ENCODE data around the gene ZNF117. TPM values are rescaled to one million over a fixed set of nuclear protein-coding genes. Genes with fewer than 3 reads are reported as not detected.
"Not testable (repeated sequence)": the region's sequence is repeated elsewhere in the genome, so short reads cannot be mapped to it uniquely, and the experiment has no call there.

ZNF117 gene
- total RNA-seq = 6.4 TPM in 2 replicates

DNA sequence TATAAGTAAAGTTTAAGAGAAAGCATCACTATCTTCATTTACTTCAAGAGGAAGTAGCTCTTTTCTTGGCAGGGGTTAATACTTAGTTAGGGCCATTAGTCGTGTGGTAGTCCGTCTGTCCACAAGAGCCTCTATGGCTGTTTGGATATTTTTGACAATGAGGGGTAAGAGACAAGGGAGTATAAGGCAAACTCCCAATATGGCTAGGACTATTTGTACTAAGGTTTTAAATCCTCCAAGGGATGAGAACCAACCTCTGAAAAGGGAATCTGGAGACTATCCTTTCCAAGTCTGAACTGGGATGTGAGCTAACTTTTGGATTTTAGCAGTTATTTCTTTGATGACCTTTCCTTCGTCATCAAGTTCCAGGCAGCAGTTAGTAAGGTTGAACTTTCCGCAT is at the start of gene ZNF117:
ZNF117 (minus strand) TSS at position 101 of the 400 bp plus-strand sequence.
- Histone ChIP-seq H3K27me3 (ENCODE audit: control insufficient read depth, insufficient read depth, low read length) (no peaks in the 10 kb centered on the region), H3K4me3 (ENCODE audit: low read depth, low read length) (no peak within 1 kb of the TSS), H3K36me3 (ENCODE audit: control insufficient read depth, insufficient read depth, low read length) (no peaks in the 10 kb centered on the region)
- TF ChIP-seq, protein P1, sequence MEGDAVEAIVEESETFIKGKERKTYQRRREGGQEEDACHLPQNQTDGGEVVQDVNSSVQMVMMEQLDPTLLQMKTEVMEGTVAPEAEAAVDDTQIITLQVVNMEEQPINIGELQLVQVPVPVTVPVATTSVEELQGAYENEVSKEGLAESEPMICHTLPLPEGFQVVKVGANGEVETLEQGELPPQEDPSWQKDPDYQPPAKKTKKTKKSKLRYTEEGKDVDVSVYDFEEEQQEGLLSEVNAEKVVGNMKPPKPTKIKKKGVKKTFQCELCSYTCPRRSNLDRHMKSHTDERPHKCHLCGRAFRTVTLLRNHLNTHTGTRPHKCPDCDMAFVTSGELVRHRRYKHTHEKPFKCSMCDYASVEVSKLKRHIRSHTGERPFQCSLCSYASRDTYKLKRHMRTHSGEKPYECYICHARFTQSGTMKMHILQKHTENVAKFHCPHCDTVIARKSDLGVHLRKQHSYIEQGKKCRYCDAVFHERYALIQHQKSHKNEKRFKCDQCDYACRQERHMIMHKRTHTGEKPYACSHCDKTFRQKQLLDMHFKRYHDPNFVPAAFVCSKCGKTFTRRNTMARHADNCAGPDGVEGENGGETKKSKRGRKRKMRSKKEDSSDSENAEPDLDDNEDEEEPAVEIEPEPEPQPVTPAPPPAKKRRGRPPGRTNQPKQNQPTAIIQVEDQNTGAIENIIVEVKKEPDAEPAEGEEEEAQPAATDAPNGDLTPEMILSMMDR (IDR thresholded peaks at IDR 0.05; ENCODE audit: insufficient read depth, low read length, poor library complexity, severe bottlenecking) = no peak
- no peak for DNase-seq (ENCODE audit: low read depth)

GRCh38 chr7:65038767-65039166 is 47.9 kb upstream of the ZNF117 start:
- H3K27me3 ChIP-seq (ENCODE audit: control insufficient read depth, insufficient read depth, low read length); H3K36me3 ChIP-seq (ENCODE audit: control insufficient read depth, insufficient read depth, low read length); DNase-seq (ENCODE audit: low read depth): not testable (repeated sequence)
- peak overlapping the region; percentile 78 for H3K4me3 ChIP-seq (ENCODE audit: low read depth, low read length)

DNA sequence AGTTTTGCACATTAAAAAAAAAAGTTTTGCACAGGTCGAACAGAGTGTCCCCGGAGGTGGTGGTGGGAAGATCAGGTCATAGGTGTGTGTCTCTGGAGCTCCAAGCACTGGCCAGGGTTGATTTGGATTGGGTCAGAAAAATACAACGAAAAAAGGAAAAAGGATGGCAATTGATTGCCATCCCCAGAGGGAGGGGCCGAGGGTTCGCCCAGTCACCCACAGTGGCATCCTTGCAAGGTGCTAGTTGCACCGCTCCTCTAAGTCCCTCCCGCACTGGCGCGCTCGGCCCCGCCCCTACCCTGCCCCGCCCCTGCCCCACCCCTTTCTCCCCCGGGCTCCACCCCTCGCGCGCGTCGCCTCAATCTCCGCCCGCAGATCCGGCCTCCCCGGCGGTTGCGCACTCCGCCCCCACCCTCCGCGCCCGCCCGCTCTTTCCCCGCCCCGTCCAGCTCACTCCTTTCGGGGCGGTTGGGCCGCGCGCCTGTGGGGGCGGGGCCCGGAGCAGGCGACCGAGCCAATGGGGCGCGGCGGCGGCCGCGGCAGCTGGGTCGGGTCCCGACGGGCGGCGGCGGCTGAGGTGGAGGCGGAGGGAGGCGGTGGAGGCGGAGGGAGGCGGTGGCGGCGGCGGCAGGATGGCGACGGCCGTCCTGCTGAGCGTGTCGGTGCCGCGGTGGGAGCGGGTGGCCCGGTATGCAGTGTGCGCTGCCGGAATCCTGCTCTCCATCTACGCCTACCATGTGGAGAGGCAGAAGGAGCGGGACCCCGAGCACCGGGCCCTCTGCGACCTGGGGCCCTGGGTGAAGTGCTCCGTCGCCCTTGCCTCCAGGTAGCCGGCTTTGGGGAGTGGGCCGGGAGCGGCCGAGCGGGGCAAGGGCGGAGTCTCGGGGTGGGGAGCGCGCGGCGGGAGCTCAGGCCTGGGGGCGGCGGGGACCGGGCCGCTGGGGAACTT is 47.2 kb upstream of the ZNF117 start:
- Histone ChIP-seq H3K4me3 (ENCODE audit: low read depth, low read length) (peak overlapping the region; percentile 78), H3K27me3 (ENCODE audit: control insufficient read depth, insufficient read depth, low read length) (no peaks in the 10 kb centered on the region), H3K36me3 (ENCODE audit: control insufficient read depth, insufficient read depth, low read length) (no peaks in the 10 kb centered on the region)
- TF ChIP-seq, protein P1 (IDR thresholded peaks at IDR 0.05; ENCODE audit: insufficient read depth, low read length, poor library complexity, severe bottlenecking) = peak; percentile 1
- peak; percentile 23 for DNase-seq (ENCODE audit: low read depth)

- not testable (repeated sequence) for DNase-seq (ENCODE audit: low read depth); H3K4me3 ChIP-seq (ENCODE audit: low read depth, low read length); H3K36me3 ChIP-seq (ENCODE audit: control insufficient read depth, insufficient read depth, low read length); H3K27me3 ChIP-seq (ENCODE audit: control insufficient read depth, insufficient read depth, low read length)
Measured at GRCh38 chr7:65036526-65036925, 45.7 kb upstream of the ZNF117 start.

DNA sequence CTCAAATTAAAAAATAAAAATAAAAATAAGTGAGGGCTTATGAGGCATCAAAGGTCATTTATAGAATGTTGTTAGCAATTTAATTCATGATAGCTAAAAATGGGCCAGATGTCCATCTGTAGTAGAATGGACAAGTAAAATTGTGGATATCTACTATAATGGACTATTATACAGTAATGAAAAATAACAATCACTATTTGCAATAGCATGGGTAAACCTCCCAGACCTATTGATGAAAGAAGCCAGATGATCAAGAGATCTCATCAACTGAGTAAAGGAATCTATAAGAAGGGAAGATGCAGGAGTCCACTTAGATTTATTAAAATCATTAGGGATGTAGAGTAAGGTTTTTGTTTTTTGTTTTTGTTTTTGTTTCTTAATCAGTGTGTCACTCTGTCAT is 44.6 kb upstream of the ZNF117 start:
- H3K4me3 ChIP-seq (ENCODE audit: low read depth, low read length); DNase-seq (ENCODE audit: low read depth); H3K27me3 ChIP-seq (ENCODE audit: control insufficient read depth, insufficient read depth, low read length); H3K36me3 ChIP-seq (ENCODE audit: control insufficient read depth, insufficient read depth, low read length): not testable (repeated sequence)

DNA sequence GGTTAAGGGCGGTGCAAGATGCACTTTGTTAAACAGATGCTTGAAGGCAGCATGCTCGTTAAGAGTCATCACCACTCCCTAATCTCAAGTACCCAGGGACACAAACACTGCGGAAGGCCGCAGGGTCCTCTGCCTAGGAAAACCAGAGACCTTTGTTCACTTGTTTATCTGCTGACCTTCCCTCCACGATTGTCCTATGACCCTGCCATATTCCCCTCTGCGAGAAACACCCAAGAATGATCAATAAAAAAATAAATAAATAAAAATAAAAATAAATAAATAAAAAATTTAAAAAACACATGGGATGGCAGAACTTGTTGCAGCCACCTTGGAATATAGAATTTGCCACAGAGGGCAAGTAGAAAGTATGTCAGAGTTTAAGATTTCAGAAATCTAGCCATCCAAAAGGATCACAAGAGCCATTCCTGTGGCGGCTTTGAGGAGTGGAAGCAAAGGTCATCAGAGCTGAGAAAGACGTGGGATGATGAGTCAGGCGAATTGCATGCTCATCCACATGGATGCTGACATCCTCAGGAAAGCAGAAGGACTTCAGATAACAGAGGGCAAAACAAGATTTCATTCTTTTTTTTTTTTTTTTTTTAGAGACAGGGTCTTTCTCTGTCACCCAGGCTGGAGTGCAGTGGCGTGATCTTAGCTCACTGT is 43.4 kb upstream of the ZNF117 start:
- not testable (repeated sequence) for H3K27me3 ChIP-seq (ENCODE audit: control insufficient read depth, insufficient read depth, low read length); H3K4me3 ChIP-seq (ENCODE audit: low read depth, low read length); DNase-seq (ENCODE audit: low read depth); H3K36me3 ChIP-seq (ENCODE audit: control insufficient read depth, insufficient read depth, low read length)

DNA sequence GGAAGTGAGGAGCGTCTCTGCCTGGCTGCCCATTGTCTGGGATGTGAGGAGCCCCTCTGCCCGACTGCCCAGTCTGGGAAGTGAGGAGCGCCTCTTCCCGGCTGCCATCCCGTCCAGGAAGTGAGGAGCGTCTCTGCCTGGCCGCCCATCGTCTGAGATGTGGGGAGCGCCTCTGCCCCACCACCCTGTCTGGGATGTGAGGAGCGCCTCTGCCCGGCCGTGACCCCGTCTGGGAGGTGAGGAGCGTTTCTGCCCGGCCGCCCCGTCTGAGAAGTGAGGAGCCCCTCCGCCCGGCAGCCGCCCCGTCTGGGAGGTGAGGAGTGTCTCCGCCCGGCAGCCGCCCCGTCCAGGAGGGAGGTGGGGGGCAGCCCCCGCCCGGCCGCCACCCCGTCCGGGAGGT is 42.6 kb upstream of the ZNF117 start:
- H3K4me3 ChIP-seq (ENCODE audit: low read depth, low read length); DNase-seq (ENCODE audit: low read depth); H3K27me3 ChIP-seq (ENCODE audit: control insufficient read depth, insufficient read depth, low read length); H3K36me3 ChIP-seq (ENCODE audit: control insufficient read depth, insufficient read depth, low read length): not testable (repeated sequence)

- DNase-seq (ENCODE audit: low read depth); H3K36me3 ChIP-seq (ENCODE audit: control insufficient read depth, insufficient read depth, low read length); H3K4me3 ChIP-seq (ENCODE audit: low read depth, low read length); H3K27me3 ChIP-seq (ENCODE audit: control insufficient read depth, insufficient read depth, low read length): not testable (repeated sequence)
Measured at GRCh38 chr7:65025023-65025422, 34.2 kb upstream of the ZNF117 start.

GRCh38 chr7:65020978-65021377 is 30.1 kb upstream of the ZNF117 start:
- H3K27me3 ChIP-seq (ENCODE audit: control insufficient read depth, insufficient read depth, low read length); H3K36me3 ChIP-seq (ENCODE audit: control insufficient read depth, insufficient read depth, low read length); DNase-seq (ENCODE audit: low read depth); H3K4me3 ChIP-seq (ENCODE audit: low read depth, low read length): not testable (repeated sequence)

DNA sequence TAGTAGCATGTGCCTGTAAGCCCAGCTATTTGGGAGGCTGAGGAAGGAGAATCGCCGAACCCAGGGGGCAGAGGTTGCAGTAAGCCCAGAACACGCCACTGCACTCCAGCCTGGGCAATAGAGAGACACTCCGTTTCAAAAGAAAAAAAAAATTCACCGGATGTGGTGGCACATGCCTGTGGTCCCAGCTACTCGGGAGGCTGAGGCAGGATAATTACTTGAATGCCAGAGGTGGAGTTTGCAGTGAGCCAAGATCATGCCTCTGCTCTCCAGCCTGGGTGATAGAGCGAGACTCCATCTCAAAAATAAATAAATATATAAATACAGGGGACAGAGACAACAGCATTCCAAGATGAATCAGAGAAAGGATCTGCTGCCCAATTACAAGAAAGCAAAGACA is 19.0 kb upstream of the ZNF117 start:
- H3K27me3 ChIP-seq (ENCODE audit: control insufficient read depth, insufficient read depth, low read length); DNase-seq (ENCODE audit: low read depth); H3K36me3 ChIP-seq (ENCODE audit: control insufficient read depth, insufficient read depth, low read length); H3K4me3 ChIP-seq (ENCODE audit: low read depth, low read length): not testable (repeated sequence)

- not testable (repeated sequence) for H3K27me3 ChIP-seq (ENCODE audit: control insufficient read depth, insufficient read depth, low read length); DNase-seq (ENCODE audit: low read depth); H3K4me3 ChIP-seq (ENCODE audit: low read depth, low read length); H3K36me3 ChIP-seq (ENCODE audit: control insufficient read depth, insufficient read depth, low read length)
Measured at GRCh38 chr7:65009394-65009793, 18.6 kb upstream of the ZNF117 start.

DNA sequence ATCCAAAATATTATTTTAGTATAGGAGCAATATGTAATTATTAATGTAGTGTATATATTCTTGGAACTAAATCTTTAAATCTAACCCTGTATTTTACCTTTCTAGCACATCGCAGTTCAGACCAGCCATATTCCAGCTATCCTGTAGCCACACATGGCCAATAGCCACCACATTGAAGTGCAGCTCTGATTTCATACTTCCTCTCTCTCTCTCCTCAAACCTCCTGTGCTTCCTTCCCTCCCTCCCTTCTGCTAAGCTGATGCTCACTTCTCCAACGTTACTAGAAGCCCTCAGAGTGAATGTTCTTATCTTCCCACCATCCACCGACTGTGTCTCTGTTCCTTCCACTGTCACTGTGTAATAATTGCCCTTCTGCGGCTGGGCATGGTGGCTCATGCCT is 16.2 kb upstream of the ZNF117 start:
- not testable (repeated sequence) for H3K36me3 ChIP-seq (ENCODE audit: control insufficient read depth, insufficient read depth, low read length); DNase-seq (ENCODE audit: low read depth); H3K27me3 ChIP-seq (ENCODE audit: control insufficient read depth, insufficient read depth, low read length); H3K4me3 ChIP-seq (ENCODE audit: low read depth, low read length)

All from kidney epithelial cell (primary cell).